COLO668 (cell line): Measurements from ENCODE around the gene GRM6.
A peak's percentile ranks its signal among the peaks of the same experiment; 100 is the strongest.

Source experiments
- DNase-seq: peaks from one replicate; lab custom pipeline; 2025; ENCODE audit not compliant: unreplicated experiment; lab: John Stamatoyannopoulos, UW

Gene GRM6

GRCh38 chr5:178994580-178995340, at the start of gene GRM6:
Gene GRM6 (minus strand): TSS chr5:178995320. CDS start chr5:178994944, 376 bp downstream.
- DNase-seq: no peak

- DNase-seq: no peak
Measured at GRCh38 chr5:179044765-179045164, 49.6 kb upstream of the GRM6 start.

- no peak for DNase-seq
Measured at GRCh38 chr5:179033004-179033580, 38.0 kb upstream of the GRM6 start.

DNA sequence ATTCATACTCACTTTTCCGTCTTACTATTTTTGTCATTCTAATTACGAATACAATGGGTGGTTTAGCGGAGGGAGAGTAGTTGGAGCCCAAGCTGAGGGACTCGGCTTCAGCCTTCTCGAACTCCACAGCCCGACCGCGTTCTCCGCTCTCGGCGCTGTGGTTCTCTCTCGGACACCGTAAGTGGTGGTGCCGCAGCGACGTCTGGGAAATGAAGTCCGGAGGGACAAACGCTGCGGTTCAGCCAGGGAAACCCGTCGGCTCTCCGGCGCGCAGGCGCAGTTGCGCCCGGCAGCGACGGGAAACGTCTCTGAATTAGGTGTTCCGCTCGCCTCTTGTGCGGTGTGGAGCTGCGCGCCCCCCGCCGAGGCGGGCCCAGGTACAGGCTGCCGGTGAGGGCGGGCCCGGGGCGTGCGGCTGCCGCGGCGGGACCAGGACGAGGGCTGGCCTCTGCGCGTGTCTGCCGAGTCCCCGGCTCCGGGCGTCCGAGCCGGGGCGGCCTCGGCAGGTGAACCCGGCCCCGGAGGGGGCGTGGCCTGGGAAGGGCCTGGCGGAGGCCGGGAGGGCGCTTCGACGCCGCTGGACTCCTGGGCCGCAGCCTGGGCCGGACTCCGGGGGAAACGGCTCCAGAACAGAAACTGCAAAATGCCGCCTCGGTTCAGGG, 28.5 kb upstream of the GRM6 start, which contains the start of gene ZNF879:
Gene ZNF879, plus strand, starts transcription at position 277 of the 662 bp plus-strand sequence. CDS start 1,201 bp downstream, outside the sequence.
- DNase-seq: peak; percentile 75

DNA sequence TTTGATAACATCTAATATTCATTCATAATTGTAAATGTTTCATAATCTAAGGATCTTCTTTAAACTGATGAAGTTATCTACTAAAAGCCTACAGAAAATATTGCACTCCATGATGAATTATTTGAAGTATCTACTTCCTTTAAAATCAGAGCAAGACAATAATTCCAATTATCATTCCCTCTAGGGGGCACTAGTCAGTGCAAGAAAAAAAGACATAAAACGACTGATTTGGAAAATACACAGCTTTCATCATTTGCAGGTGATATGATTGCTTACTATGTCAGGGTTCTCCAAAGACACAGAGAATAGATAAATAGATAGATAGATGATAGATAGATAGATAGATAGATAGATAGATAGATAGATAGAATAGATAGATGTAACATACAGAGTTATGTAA, 13.5 kb upstream of the GRM6 start:
- no peak for DNase-seq

GRCh38 chr5:179006564-179006963, 11.4 kb upstream of the GRM6 start:
- DNase-seq: no peak

GRCh38 chr5:178998441-178998840, 3.3 kb upstream of the GRM6 start:
- no peak for DNase-seq

- DNase-seq: no peak
Measured at GRCh38 chr5:178997191-178997590, 2.1 kb upstream of the GRM6 start.

GRCh38 chr5:178996156-178996555, 1.0 kb upstream of the GRM6 start:
- DNase-seq: no peak

DNA sequence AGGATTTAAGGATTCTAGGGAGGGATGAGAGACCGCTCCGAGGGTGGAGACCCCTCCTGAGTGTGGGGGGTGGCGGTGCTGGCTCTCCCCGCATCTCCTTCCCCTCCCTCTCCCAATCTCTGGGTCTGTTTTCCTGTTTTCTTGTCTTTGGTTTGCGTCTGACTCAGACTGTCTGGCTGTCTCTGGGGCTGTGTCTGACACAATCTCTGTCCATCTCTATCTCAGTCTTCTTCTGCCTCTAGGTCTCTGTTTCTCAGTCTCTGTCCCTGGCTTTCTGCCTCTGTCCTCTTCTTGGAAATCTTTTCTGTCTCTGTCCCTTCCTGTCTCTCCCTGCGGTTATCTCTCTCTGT, 196 bp upstream of the GRM6 start:
- DNase-seq: no peak

DNA sequence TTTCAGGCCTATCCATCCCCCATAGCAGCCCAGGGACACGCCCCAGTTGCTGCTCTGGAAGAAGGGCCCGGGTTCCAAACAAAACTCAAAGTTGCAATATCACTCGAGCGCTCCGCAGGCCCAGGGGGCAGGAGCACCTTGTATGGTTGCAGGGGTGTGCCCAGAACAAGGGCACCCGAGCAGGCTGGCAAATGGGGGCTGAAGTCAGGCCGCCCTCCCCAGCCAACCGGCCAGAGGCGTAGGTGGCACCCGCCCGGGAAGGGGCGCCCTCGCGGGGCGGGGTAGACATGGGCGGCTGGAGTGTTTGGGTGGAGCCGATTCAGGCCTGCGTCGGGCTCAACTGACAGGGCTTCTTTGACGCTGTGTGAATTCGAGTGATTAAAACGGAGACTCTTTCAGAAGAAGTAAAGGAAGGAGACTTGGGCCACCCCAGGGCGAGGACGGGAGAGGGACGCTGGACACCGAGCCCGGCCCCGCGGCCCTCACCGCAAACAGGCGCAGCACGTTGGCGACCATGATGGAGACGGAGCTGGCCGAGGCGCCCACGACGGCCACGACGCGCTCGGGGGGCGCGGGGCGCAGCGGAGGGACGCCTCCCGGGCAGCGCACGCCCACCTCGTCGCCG, 1.1 kb downstream of the GRM6 start:
- no peak for DNase-seq

DNA sequence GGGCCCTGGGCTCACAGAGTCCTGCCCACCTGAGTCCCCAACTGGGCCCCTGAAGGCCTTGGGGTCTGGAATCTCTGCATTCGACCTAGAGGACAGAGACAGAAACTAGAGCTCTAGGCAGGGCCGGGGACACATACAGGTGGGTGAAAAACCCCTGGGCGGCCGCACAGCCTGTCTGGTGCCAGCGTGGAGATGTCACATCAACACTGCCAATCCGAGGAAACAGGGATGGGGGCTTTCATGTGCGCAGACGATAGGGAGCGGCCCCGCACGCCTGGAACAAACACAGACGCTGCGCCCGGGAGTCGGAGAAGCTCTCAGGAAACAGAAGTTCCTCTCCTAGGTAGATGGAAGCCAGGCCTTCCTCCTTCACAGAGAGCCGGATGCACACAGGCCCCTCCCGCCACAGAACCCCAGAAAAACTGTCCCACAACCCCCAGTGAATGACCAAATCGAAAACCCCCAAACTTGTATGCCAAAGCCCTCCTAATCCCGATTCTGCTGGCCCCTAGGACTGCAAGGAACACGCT, 1.8 kb downstream of the GRM6 start:
- no peak for DNase-seq

- no peak for DNase-seq
Measured at GRCh38 chr5:178992291-178992895, 2.7 kb downstream of the GRM6 start.

DNA sequence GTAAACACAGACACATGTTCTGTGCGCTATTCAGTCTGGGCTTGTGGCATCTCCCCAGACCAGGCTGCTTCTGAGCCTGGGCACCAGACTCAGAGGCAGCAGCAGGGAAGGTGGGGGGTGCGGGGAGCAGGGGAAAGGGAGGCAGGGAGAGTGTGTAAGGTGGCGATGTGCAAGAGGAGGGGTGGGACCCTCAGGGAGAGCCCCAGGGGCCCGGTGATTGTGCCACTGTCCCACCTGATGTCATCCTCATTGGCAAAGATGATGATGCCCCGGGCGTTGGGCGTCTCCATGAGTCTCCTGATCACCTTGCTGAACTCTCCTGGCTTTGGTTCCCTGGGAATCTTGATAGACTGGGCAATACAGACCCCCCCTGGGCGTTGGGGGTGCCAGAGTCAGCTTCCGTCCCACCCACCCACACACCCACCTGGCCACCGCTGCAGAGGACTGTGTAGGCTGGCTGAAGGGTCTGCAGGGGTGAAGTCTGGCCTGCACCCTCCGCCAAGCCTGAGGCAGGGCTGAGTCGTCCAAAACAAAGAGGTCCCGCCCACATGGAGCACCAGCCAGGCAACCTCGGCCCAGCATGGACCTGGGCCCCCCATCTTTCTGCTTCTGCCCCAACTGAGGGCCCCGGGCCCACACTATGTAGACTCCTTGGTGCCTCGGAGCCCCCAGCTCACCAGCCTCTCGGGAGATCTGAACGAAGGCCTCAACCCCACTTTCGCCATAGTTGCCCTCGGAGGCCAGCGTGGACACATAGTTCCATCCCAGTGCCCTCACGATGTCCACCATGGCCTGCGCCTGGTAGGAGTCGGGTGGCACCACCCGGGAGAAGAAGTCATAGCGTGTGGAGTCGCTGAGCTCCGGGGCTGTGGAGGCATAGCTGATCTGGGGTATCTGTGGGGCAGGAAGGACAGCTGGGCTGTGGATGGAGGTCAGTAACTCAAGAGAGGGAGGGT, 3.7 kb downstream of the GRM6 start:
- no peak for DNase-seq

DNA sequence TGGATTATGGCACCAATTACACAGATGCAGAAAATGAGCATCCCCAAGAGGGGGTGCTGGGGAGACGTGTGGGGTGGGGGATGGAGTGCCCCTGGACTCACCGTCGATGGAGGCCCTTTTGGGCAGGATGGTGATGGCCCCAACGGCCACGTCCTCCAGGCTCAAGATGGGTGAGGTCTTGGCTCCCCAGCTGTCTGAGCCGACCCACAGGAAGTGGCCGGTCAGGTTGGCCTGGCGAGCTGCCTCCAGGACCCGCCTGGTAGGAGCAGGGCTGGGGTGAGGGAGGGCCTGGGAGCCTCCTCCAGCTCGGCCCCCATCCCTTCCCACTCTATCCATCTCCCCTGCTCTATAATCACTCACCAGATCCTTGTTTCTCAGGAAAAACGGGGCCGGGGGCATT, 4.6 kb downstream of the GRM6 start:
- DNase-seq: no peak

DNA sequence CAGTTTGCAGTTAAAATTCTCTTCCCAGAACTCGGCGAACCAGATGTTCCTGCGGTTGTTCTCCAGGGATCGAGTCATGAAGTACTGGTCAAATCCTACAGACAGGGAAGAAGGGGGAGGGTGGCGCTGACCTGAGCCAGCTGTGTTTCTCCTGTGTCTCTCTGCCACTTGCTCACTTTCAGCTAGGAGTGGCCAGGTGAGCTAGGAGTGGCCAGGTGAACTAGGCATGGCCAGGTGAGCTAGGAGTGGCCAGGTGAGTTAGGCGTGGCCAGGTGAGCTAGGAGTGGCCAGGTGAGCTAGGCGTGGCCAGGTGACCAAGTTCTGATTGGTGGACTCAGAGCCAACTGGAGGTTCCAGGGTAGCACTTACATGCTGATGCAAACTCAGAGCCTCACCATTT, 5.8 kb downstream of the GRM6 start:
- no peak for DNase-seq

DNA sequence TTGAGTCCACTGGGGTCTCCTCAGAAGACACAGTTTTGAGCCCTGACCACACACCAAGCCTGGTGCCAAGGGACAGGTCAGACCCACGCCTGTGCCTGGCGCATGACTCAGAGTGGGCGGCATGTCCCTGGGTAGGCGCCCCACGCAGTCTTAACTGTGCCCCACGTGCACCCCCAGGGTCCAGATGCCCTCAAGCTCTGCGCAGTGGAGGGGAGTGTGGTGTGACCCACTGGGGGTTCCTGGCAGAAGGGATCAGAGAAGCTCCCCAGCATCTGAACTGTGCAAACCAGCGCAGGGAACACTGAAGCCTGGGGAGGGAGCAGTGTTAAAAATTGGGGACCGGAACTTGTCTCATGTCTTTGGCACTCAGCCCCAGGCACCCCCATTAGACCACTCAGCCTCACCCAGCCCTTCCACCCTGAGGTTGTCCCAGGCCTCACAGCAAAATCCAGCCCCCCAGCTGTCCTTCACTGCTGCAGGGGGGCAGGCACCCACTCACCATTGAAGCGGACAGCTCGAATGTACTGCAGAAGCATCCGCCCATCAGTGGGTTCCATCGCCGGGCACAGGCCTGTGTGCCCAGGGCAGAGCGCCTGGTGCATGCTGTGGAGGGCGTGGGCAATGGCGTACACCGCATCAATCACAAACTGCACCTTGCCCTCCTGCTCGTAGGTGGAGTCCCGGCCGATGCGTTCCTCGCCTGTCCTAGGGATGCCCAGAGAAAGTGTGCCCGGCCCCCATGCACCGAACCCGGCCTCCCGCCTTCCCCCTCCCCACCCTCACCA, 6.5 kb downstream of the GRM6 start:
- no peak for DNase-seq

- no peak for DNase-seq
Measured at GRCh38 chr5:178986326-178986960, 8.7 kb downstream of the GRM6 start.
